Activated T-cell treated with anti-CD3 and anti-CD28 coated beads, Interleukin-2, amount 50 U/mL, for 24 hours (primary cell): ENCODE results near the gene DVL2.

Experiments
- DNase-seq: peaks from one replicate; pipeline ENCODE4 v3.0.0-alpha.2; 2020
- H3K27ac Mint-ChIP-seq: 2 replicates; pipeline ENCODE4 v1.8.0; 2020; ENCODE audit warnings: mild to moderate bottlenecking, mixed read lengths
- H3K27me3 Mint-ChIP-seq: 2 replicates; pipeline ENCODE4 v1.8.0; 2020; ENCODE audit warnings: mixed read lengths
- H3K36me3 Mint-ChIP-seq: 2 replicates; pipeline ENCODE4 v1.8.0; 2020; ENCODE audit warnings: low read depth, mixed read lengths
- H3K4me1 Mint-ChIP-seq: 2 replicates; pipeline ENCODE4 v1.8.0; 2020; ENCODE audit warnings: low read depth, mixed read lengths
- H3K4me3 Mint-ChIP-seq: 2 replicates; pipeline ENCODE4 v1.8.0; 2020; ENCODE audit warnings: mild to moderate bottlenecking, moderate library complexity, mixed read lengths
- H3K9me3 Mint-ChIP-seq: 2 replicates; pipeline ENCODE4 v1.8.0; 2020; ENCODE audit warnings: mixed read lengths

Gene DVL2

GRCh38 chr17:7237266-7237760 lies 3.0 kb upstream of the DVL2 start:
- Mint-ChIP-seq H3K27ac (peak overlapping the region; percentile 87), H3K9me3 (no peaks in the 10 kb centered on the region), H3K4me3 (peak overlapping the region; percentile 98), H3K27me3 (no peaks in the 10 kb centered on the region), H3K36me3 (peaks cover 80% of the 10 kb centered on the region), H3K4me1 (peaks cover 65% of the 10 kb centered on the region)
- DNase-seq = no peak

- DNase-seq = no peak
- peak overlapping the region; percentile 98 for H3K4me3 Mint-ChIP-seq
- no peaks in the 10 kb centered on the region for H3K9me3 Mint-ChIP-seq
- peak overlapping the region; percentile 87 for H3K27ac Mint-ChIP-seq
- H3K36me3 Mint-ChIP-seq = peaks cover 80% of the 10 kb centered on the region
- peaks cover 67% of the 10 kb centered on the region for H3K4me1 Mint-ChIP-seq
- no peaks in the 10 kb centered on the region for H3K27me3 Mint-ChIP-seq
Observed at GRCh38 chr17:7236808-7237207, 2.5 kb upstream of the DVL2 start.

GRCh38 chr17:7235693-7236665 lies 1.7 kb upstream of the DVL2 start:
- H3K27ac Mint-ChIP-seq = peak overlapping the region; percentile 96
- H3K9me3 Mint-ChIP-seq = no peaks in the 10 kb centered on the region
- DNase-seq = no peak
- peaks cover 77% of the 10 kb centered on the region for H3K36me3 Mint-ChIP-seq
- peak overlapping the region; percentile 96 for H3K4me3 Mint-ChIP-seq
- H3K4me1 Mint-ChIP-seq = peaks cover 63% of the 10 kb centered on the region
- no peaks in the 10 kb centered on the region for H3K27me3 Mint-ChIP-seq

- H3K4me1 Mint-ChIP-seq = peaks cover 60% of the 10 kb centered on the region
- no peaks in the 10 kb centered on the region for H3K27me3 Mint-ChIP-seq
- H3K27ac Mint-ChIP-seq = peak overlapping the region; percentile 96
- H3K9me3 Mint-ChIP-seq = no peaks in the 10 kb centered on the region
- H3K4me3 Mint-ChIP-seq = peak overlapping the region; percentile 96
- peaks cover 82% of the 10 kb centered on the region for H3K36me3 Mint-ChIP-seq
- DNase-seq = no peak
Observed at GRCh38 chr17:7233701-7234082, 625 bp downstream of the DVL2 start.

GRCh38 chr17:7232114-7232513 lies 2.2 kb downstream of the DVL2 start:
- Mint-ChIP-seq H3K9me3 (no peaks in the 10 kb centered on the region), H3K4me1 (peaks cover 65% of the 10 kb centered on the region)

GRCh38 chr17:7229504-7229903 lies 4.8 kb downstream of the DVL2 start:
- no peaks in the 10 kb centered on the region for H3K27me3 Mint-ChIP-seq
- peak overlapping the region; percentile 52 for H3K27ac Mint-ChIP-seq
- peaks cover 90% of the 10 kb centered on the region for H3K36me3 Mint-ChIP-seq
- no peak for DNase-seq
- H3K9me3 Mint-ChIP-seq = no peaks in the 10 kb centered on the region
- no peak overlapping the region for H3K4me3 Mint-ChIP-seq
- H3K4me1 Mint-ChIP-seq = peaks cover 39% of the 10 kb centered on the region

More at GRCh38 chr17:7232114-7232513, 2.2 kb downstream of the DVL2 start:
- no peak for DNase-seq
- Mint-ChIP-seq H3K27ac (peak overlapping the region; percentile 13), H3K4me3 (peak overlapping the region; percentile 96), H3K36me3 (peaks cover 92% of the 10 kb centered on the region), H3K27me3 (no peaks in the 10 kb centered on the region)

GRCh38 chr17:7228920-7229319 lies 5.4 kb downstream of the DVL2 start:
- Mint-ChIP-seq H3K9me3 (no peaks in the 10 kb centered on the region), H3K4me1 (peaks cover 37% of the 10 kb centered on the region), H3K36me3 (peaks cover 90% of the 10 kb centered on the region), H3K27ac (peak overlapping the region; percentile 52), H3K27me3 (no peaks in the 10 kb centered on the region), H3K4me3 (no peak overlapping the region)
- no peak for DNase-seq

GRCh38 chr17:7226721-7227710 lies 7.3 kb downstream of the DVL2 start:
- H3K4me1 Mint-ChIP-seq = peaks cover 27% of the 10 kb centered on the region
- peaks cover 93% of the 10 kb centered on the region for H3K36me3 Mint-ChIP-seq
- H3K27me3 Mint-ChIP-seq = no peaks in the 10 kb centered on the region
- no peak overlapping the region for H3K4me3 Mint-ChIP-seq
- no peaks in the 10 kb centered on the region for H3K9me3 Mint-ChIP-seq
- no peak for DNase-seq
- peak overlapping the region; percentile 69 for H3K27ac Mint-ChIP-seq

- Mint-ChIP-seq H3K27me3 (no peaks in the 10 kb centered on the region), H3K4me1 (peaks cover 28% of the 10 kb centered on the region), H3K36me3 (peaks cover 97% of the 10 kb centered on the region), H3K9me3 (no peaks in the 10 kb centered on the region), H3K27ac (no peak overlapping the region), H3K4me3 (no peak overlapping the region)
- no peak for DNase-seq
Observed at GRCh38 chr17:7225711-7226331, 8.5 kb downstream of the DVL2 start.

GRCh38 chr17:7224661-7225111 lies 9.6 kb downstream of the DVL2 start:
- Mint-ChIP-seq H3K36me3 (peaks cover 95% of the 10 kb centered on the region), H3K4me3 (no peak overlapping the region), H3K9me3 (no peaks in the 10 kb centered on the region), H3K27me3 (no peaks in the 10 kb centered on the region), H3K27ac (no peak overlapping the region), H3K4me1 (peaks cover 33% of the 10 kb centered on the region)
- no peak for DNase-seq

GRCh38 chr17:7224110-7224509 lies 10.2 kb downstream of the DVL2 start:
- Mint-ChIP-seq H3K4me3 (no peak overlapping the region), H3K27ac (peak overlapping the region; percentile 2), H3K9me3 (no peaks in the 10 kb centered on the region), H3K4me1 (peaks cover 36% of the 10 kb centered on the region), H3K27me3 (no peaks in the 10 kb centered on the region), H3K36me3 (peaks cover 89% of the 10 kb centered on the region)
- DNase-seq = no peak

- Mint-ChIP-seq H3K4me1 (peaks cover 37% of the 10 kb centered on the region), H3K36me3 (peaks cover 82% of the 10 kb centered on the region), H3K9me3 (no peaks in the 10 kb centered on the region), H3K27ac (peak overlapping the region; percentile 2), H3K27me3 (no peaks in the 10 kb centered on the region), H3K4me3 (no peak overlapping the region)
- DNase-seq = no peak
Observed at GRCh38 chr17:7223375-7223774, 10.9 kb downstream of the DVL2 start.

- Mint-ChIP-seq H3K27ac (no peak overlapping the region), H3K27me3 (no peaks in the 10 kb centered on the region), H3K36me3 (peaks cover 77% of the 10 kb centered on the region), H3K9me3 (no peaks in the 10 kb centered on the region), H3K4me3 (no peak overlapping the region), H3K4me1 (peaks cover 37% of the 10 kb centered on the region)
- DNase-seq = no peak
Observed at GRCh38 chr17:7222972-7223292, 11.4 kb downstream of the DVL2 start.
